HG03025 (cell line): Measurements from ENCODE around the gene CORIN.

Source experiments
- ATAC-seq: cut with Tn5 transposase; IDR thresholded peaks from one replicate; pipeline ENCODE4 v1.9.1; 2021; ENCODE audit warnings: mild to moderate bottlenecking, moderate library complexity; ENCODE audit not compliant: unreplicated experiment, low FRiP score

CORIN gene

GRCh38 chr4:47835494-47835893 lies 2.4 kb downstream of the CORIN start:
- no peak for ATAC-seq

GRCh38 chr4:47831026-47831679 lies 6.7 kb downstream of the CORIN start:
- ATAC-seq = no peak

GRCh38 chr4:47830265-47831025 lies 7.4 kb downstream of the CORIN start:
- ATAC-seq = no peak

- no peak for ATAC-seq
Observed at GRCh38 chr4:47829438-47829837, 8.4 kb downstream of the CORIN start.

- no peak for ATAC-seq
Observed at GRCh38 chr4:47827343-47828047, 10.4 kb downstream of the CORIN start.

- no peak for ATAC-seq
Observed at GRCh38 chr4:47824840-47825239, 13.0 kb downstream of the CORIN start.

- no peak for ATAC-seq
Observed at GRCh38 chr4:47819178-47819577, 18.7 kb downstream of the CORIN start.

GRCh38 chr4:47817275-47817674 lies 20.6 kb downstream of the CORIN start:
- ATAC-seq = no peak

- no peak for ATAC-seq
Observed at GRCh38 chr4:47816748-47817147, 21.1 kb downstream of the CORIN start.

- ATAC-seq = no peak
Observed at GRCh38 chr4:47814618-47815295, 23.1 kb downstream of the CORIN start.

- no peak for ATAC-seq
Observed at GRCh38 chr4:47809654-47810203, 28.1 kb downstream of the CORIN start.

- no peak for ATAC-seq
Observed at GRCh38 chr4:47804598-47804997, 33.3 kb downstream of the CORIN start.

- ATAC-seq = no peak
Observed at GRCh38 chr4:47801481-47802002, 36.3 kb downstream of the CORIN start.

GRCh38 chr4:47798165-47798564 lies 39.7 kb downstream of the CORIN start:
- ATAC-seq = no peak

- no peak for ATAC-seq
Observed at GRCh38 chr4:47791965-47792364, 45.9 kb downstream of the CORIN start.

- no peak for ATAC-seq
Observed at GRCh38 chr4:47790105-47790504, 47.8 kb downstream of the CORIN start.

GRCh38 chr4:47788126-47788525 lies 49.7 kb downstream of the CORIN start:
- ATAC-seq = no peak

GRCh38 chr4:47786958-47787370 lies 50.9 kb downstream of the CORIN start:
- ATAC-seq = peak; percentile 78

- ATAC-seq = no peak
Observed at GRCh38 chr4:47785153-47785552, 52.7 kb downstream of the CORIN start.

- no peak for ATAC-seq
Observed at GRCh38 chr4:47784222-47784621, 53.6 kb downstream of the CORIN start.
